HG03342 (cell line): ENCODE measurements around the gene PIGK.
A peak's percentile ranks its signal among the peaks of the same experiment; 100 is the strongest.
"Not testable (repeated sequence)": the region's sequence is repeated elsewhere in the genome, so short reads cannot be mapped to it uniquely, and the experiment has no call there.

Source experiments
- ATAC-seq: cut with Tn5 transposase; IDR thresholded peaks from one replicate; pipeline ENCODE4 v1.9.1; 2021; ENCODE audit warnings: mild to moderate bottlenecking, moderate library complexity; ENCODE audit not compliant: unreplicated experiment

PIGK gene

GRCh38 chr1:77219166-77219887 is at the start of gene PIGK:
Gene PIGK, minus strand, starts transcription at chr1:77219430. Its CDS starts 28 bp downstream, at chr1:77219402.
- ATAC-seq: peak; percentile 94

GRCh38 chr1:77267035-77267434 is 47.8 kb upstream of the PIGK start:
- ATAC-seq: no peak

- no peak for ATAC-seq
Observed at GRCh38 chr1:77265180-77265579, 46.0 kb upstream of the PIGK start.

- ATAC-seq: no peak
Observed at GRCh38 chr1:77263708-77264107, 44.5 kb upstream of the PIGK start.

- ATAC-seq: no peak
Observed at GRCh38 chr1:77253211-77253610, 34.0 kb upstream of the PIGK start.

GRCh38 chr1:77250126-77250525 is 30.9 kb upstream of the PIGK start:
- no peak for ATAC-seq

GRCh38 chr1:77245830-77246229 is 26.6 kb upstream of the PIGK start:
- no peak for ATAC-seq

GRCh38 chr1:77239311-77239710 is 20.1 kb upstream of the PIGK start:
- ATAC-seq: no peak

- ATAC-seq: no peak
Observed at GRCh38 chr1:77238462-77238861, 19.2 kb upstream of the PIGK start.

GRCh38 chr1:77234943-77235342 is 15.7 kb upstream of the PIGK start:
- no peak for ATAC-seq

GRCh38 chr1:77234096-77234495 is 14.9 kb upstream of the PIGK start:
- ATAC-seq: no peak

- no peak for ATAC-seq
Observed at GRCh38 chr1:77232829-77233228, 13.6 kb upstream of the PIGK start.

GRCh38 chr1:77230051-77230450 is 10.8 kb upstream of the PIGK start:
- ATAC-seq: no peak

- ATAC-seq: no peak
Observed at GRCh38 chr1:77228836-77229235, 9.6 kb upstream of the PIGK start.

GRCh38 chr1:77227381-77227780 is 8.2 kb upstream of the PIGK start:
- no peak for ATAC-seq

GRCh38 chr1:77222496-77222895 is 3.3 kb upstream of the PIGK start:
- no peak for ATAC-seq

- ATAC-seq: no peak
Observed at GRCh38 chr1:77220687-77221463, 1.6 kb upstream of the PIGK start.

- ATAC-seq: peak; percentile 36
Observed at GRCh38 chr1:77218477-77219165, 609 bp downstream of the PIGK start.

GRCh38 chr1:77204043-77204442 is 15.2 kb downstream of the PIGK start:
- ATAC-seq: not testable (repeated sequence)

- ATAC-seq: no peak
Observed at GRCh38 chr1:77202751-77203150, 16.5 kb downstream of the PIGK start.

- no peak for ATAC-seq
Observed at GRCh38 chr1:77200806-77201205, 18.4 kb downstream of the PIGK start.

GRCh38 chr1:77200293-77200692 is 18.9 kb downstream of the PIGK start:
- ATAC-seq: no peak
